Fibroblast of skin of back (primary cell): ENCODE measurements around the gene FHIT.
"Not testable (repeated sequence)": the region's sequence is repeated elsewhere in the genome, so short reads cannot be mapped to it uniquely, and the experiment has no call there.

Experiments used
- DNase-seq: peaks from one replicate; pipeline ENCODE4 v3.0.0-alpha.2; 2013

The FHIT gene

DNA sequence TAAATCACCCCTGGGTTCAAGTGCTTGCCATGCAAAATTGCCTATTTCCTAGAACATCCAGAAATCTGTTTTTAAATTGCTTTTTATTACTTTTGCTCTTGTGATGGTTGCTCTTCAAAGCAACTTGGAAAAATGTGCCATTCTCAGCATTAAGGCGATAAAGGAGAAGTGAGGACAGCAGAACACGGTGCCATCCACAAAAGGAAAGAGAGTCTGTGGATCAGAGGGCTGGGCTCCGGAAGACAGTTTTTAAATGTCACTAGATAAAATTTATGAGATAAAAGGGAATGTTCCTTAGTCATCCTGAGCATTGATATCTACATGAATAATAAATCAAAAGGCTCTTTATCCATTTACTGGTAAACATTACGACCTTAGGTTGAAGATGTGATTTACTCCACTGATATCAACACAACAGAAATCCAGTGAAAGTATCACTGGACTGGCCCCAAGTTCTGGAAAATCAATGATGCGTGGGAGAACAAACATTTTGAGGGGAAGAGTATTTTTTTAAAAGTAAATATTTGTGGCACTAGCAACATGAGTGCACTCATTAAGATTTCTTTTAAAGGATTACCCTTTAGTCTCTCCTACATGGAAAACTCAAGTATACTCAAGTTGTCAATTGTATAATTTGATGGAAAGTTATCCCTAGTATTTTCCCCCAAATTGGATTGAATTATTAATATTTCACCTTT, 554.7 kb downstream of the FHIT start:
- no peak for DNase-seq

DNA sequence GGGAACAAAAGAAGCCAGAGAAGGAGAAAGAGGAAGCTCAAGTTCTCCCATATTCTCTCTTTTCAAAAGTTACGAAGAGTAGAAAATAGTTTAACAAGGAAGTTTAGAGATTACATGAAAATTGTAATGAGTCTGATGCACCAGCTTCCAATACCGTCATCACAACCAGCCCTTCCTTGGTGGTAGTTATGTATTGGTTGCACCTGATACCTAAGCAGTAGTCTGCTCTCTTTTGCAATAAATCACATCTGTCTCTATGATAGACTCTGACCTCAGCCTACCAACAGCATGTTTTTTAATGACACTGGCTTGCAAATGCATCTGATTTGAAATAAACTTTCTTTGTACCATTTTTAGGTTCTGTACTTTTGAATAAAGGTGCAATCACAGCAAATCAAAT, 575.8 kb downstream of the FHIT start:
- no peak for DNase-seq

DNA sequence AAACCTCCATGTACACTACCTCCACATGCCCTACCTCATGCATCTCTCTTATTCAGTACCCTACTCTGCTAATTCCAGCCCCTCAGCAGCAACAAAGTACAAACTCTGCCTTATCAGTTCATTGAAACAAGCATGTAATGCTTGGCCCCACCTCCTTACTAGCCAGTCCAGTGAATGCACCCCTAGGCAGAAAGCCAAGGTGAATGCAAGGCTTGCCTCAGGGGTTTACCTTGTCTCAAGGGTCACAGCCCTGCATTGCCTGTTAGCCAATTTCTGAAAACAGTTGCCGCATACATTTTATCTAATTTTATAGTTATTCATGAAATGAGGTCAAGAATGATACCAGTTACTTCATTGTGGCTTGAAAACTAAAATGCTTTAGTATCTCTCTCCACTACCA, 576.4 kb downstream of the FHIT start:
- DNase-seq = no peak

DNA sequence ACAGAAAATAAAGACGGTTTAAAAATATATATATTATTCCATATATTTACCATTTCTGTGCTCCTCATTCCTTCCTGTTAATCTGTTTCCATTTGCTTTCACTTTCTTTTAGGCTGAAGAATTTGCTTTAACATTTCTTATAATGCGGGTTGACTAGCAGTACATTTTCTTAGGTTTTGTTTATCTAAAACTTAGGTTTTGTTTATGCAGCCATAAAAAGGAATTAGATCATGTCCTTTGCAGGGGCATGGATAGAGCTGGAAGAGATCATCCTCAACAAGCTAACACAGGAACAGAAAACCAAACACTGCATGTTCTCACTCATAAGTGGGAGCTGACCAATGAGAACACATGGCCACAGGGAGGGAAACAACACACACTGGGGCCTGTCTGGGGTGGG, 578.1 kb downstream of the FHIT start:
- DNase-seq = no peak

DNA sequence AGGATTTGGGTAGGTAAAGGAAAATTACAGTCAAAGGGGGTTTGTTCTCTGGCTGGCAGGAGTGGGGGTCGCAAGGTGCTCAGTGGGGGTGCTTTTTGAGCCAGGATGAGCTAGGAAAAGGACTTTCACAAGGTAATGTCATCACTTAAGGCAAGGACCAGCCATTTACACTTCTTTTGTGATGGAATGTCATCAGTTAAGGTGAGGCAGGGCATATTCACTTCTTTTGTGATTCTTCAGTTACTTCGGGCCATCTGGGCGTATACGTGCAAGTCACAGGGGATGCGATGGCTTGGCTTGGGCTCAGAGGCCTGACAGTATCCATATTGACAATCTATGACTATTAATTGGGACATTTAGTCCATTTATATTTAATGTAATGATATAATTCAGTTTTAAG, 578.9 kb downstream of the FHIT start:
- not testable (repeated sequence) for DNase-seq

DNA sequence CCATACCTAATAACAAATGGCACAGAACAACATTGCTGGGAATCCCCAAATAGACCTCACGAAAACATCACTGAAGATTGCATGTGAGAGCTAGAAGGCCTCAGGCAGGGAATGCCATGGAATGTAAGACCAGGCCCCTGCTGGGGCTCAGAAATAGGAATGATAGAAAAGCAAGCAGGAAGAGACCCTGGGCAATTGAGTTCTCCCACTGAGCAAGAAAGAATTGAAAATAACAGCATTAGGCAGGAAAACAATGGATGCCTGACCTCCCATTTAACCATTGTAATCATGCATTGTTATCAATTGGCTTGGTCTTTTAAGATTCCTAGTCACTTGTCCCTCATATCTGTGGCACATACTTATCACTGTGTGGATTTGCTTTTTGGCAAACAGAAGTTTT, 581.6 kb downstream of the FHIT start:
- no peak for DNase-seq

DNA sequence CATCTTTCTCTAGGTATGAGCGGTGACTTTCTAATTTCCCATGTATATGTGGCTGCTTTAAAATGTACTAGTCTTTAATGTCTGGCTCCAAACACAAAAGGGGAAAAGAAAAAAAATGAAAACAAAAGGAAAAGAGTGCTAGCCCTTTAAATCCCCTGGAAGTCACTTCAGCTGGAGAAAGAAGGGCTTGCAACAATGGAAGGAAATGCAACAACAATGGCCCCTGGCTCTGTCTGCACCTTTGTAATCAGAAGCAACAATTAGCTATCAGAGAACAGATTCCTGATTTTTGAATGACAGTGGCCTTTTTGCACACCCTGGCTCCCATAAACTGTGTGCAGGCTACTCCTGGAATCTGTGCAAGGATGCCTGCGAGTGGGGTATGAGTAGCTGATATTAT, 591.2 kb downstream of the FHIT start:
- DNase-seq = no peak

DNA sequence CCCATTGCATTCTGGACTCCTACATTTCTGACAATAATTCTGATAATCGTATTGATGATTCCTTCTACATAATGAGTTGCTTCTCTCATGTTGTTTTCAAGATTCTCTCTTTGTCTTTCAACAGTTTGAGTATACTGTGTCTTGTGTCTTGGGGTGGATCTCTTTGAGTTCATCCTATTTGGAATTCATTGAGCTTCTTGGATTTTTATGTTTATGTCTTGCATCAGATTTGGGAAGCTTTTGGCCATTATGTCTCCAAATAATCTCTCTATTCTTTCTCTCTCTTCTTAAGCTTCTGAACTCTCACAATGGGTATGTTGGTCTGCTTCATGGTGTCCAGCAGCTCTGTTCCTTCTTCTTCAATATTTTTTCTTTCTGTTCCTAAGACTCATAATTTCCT, 592.2 kb downstream of the FHIT start:
- no peak for DNase-seq

DNA sequence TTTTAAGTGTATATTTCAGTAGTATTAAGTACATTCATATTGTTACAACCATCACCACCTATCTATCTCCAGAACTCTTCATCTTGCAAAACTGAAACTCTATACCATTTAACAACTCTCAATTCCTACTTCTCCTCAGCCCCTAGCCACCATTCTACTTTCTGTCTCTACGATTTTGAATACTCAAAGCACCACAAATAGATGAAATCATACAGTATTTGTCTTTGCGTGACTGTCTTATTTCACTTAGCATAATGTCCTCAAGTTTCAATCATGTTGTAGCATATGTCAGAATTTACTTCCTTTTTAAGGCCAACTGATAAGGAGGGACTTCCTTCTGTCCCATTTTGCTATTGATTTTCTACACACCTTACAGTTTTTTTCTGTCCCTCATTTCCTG, 593.3 kb downstream of the FHIT start:
- no peak for DNase-seq

DNA sequence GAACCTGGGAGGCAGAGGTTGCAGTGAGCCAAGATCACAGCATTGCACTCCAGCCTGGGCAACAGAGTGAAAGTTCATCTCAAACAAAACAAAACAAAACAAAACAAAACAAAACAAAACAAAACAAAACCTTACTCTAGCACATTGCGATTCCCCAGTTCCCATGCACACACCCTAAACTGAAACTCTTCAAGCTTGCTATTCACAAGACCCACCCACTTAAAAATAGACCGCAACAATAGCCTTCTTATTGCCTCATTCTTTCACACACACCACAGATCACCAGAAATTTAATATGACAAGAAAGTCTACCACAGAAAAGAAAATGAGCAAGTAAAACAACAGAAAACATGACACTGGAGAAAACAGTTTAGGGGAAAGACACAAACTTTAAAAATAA, 598.4 kb downstream of the FHIT start:
- no peak for DNase-seq

DNA sequence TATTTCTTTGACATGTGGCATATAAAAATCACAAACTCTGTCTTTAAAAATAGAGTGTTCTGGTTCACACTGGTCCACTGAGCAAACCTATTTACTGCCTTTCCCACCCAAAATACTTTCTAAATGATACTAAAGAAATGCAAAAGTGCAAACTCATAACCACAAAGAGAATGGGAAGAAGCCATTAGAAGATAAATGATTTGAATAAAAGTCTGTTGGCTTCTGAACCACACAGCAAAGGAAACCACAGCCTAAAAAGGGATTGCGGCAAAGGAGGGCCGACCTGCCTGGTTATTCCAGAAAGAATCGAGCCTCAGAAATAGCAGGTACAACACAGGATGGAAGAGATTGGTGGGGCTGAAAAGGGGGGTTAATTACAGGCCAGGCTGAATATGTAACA, 599.5 kb downstream of the FHIT start:
- DNase-seq = no peak

DNA sequence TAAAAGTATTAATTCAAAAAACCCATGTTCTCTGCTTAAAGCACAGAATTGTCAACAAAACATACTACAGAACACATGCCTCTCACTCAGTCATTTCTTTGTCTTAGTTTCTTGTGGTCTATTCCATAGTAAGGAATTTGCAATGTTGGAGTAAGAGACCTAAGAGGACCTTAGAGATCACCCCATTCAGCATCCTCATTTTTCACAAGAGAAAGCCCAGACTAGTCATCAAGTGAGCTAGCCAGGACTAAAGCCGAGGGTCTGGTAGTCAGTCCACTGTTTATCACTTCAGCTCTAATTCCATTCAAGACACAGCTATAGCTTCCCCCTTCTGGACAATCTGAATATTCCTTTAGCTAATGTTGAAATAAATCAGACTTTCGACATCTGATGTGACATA, 601.1 kb downstream of the FHIT start:
- peak; percentile 38 for DNase-seq

DNA sequence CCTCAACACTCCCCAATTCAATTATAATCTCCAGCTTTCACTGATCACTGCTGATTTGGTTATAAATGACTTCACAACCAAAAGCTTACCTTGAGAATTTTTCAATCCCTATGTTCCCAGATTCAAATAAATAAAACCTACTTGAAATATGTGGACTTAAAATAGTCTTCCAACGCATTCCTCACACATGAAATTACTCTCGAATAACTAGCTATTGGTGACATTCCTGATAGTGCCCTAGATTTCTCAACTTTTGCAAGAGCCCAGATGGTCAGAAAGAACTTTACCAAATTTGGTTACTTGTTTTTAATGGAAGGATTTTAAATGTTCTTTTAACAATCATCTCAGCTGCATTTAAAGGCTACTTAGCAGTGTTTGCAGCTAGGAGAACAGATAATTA, 605.5 kb downstream of the FHIT start:
- DNase-seq = peak; percentile 37

DNA sequence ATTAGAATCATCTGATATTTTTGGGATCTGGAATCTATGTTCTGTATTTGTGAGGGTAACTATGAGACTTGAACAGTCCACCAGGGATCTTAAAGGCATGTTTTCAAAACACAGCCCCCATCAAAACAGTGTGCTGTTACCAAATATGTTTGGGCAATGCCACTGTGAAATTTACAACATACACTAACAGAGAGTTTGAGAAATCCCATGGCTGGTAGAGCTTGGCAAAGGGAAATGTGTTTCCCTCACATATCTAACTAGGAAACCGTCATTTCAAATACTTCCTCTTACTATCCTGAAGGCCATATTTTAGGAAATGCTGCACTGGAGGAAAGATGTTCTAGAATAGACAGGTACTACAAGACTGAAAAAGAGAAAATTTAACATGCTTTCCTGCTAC, 607.4 kb downstream of the FHIT start:
- DNase-seq = no peak

DNA sequence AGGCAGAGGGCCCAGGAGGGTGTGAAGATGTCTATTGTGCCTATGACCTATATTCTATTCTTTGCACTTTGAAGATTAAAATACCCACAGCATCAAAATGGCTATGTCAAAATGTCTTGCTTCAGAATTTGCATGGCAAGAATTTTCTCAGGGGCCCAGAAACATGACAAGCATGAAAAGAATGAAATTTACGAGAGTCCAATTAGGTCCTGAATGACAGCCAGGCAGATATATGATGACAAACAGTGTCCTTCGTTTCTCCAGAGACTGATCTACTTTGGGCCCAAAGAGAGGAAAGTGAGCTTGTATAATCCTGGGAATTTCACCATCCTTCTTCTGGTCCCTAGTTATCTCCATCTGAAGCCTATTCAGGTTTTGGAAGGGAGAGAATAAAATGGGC, 609.9 kb downstream of the FHIT start:
- no peak for DNase-seq

DNA sequence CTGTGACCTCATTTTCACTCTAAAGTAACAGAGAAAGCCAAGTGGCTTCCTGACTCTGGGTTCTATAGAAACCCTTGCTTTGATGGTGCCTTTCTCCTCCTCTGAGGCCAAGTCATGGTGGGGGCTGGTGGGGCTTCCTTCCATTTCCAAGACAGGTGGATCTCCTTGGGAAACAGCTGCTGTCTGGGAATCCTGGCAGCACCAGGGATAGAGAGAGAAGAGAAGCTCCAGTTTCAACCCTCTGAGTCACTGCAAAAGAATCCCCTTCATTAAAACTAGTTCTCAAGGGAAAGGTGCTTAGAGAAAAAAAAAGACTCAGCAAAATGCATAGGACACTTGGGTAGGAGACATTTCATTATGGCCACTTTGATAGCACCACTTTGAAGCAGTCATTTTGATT, 614.4 kb downstream of the FHIT start:
- peak; percentile 62 for DNase-seq

DNA sequence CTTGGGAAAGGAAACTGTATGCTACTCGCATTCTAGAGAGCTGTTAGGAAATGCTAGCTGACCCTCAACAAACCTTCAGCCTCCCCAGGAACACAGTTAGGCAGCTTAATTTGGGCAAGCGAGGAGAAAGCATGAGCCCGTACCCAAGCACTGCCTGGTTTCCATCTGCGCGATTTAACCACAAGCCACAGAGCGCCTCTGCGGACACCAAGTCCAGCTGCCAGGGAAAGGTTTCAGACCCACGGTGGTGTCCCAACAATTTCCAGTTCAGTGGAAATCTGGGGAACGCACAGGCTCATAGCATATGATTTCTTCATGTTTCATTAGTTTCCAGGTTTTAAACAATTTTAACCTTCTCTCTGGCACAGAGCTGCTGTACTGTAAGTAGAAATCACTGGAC, 617.6 kb downstream of the FHIT start:
- DNase-seq = peak; percentile 6

DNA sequence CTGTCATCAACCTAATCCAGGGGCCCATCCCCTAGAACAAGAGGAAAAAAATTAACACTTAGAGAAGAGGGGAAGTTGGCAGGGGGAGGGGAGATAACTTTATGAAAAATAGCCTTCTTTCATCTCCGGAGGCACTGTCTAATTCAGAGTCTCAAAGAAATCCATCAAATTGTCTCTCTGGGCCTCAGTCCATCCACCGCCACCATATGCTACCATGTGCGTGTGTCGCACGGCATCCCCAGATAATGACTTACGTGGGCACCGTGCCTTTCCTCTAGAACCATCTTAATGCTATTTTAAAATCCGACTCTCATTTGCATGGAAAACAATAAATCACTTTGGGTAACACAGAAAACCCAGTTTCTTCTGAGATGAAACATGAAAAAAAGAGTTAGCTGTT, 619.7 kb downstream of the FHIT start:
- no peak for DNase-seq

DNA sequence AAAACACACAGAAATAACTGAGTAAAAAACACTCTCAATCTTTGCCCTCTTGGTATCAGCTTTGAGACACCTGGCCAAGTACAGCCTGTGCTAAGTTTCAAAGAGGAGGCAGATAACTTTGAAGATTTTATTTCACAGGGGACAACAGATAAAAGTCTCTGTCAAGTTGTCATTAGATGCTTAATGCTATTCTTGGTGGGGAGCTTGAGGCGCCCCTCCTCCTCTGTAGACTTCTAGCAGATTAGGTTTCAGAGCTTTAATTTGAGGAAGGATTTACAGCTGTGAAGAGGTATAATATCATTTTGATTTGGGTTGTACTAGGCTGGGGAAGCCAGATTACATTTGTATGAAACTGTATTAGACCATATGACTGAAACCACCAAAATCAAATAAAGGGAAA, 620.3 kb downstream of the FHIT start:
- no peak for DNase-seq

DNA sequence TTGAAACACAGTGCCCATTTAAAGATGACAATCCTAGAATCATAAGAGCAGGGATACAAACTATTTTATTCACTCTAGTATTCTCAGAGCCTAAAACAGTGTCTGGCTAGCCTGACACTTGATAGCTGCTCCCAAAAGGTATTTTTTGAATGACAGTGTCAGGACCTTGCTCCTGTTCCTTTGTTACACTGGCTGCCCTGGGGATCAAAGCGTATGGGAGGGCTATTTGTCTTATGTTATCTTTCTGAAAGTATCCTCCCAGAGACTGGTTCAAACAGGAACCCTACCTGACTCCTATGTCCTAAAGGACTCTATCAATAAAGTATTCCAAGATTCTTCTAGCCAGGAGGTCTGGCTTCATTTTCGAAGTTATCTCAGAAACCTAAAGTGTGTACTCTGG, 621.4 kb downstream of the FHIT start:
- DNase-seq = no peak

DNA sequence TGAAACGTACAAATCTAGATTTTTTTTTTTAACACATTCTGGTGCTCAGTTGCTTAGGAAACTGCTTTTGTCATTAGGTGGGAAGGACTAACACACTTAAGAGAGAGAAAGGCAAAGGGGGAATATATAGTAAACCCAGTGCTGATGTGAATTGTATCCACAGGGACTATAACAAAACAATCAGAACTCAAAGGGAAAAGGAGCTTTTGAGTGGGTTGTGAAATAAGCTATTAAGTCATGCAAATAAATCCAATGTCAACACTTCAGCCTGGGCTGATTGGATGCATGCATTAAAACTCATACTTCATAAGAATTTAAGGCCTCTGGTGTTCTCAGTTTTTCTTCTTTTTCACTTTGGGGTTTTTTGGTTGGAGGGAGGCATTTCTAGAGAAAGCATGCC, 628.9 kb downstream of the FHIT start:
- no peak for DNase-seq

DNA sequence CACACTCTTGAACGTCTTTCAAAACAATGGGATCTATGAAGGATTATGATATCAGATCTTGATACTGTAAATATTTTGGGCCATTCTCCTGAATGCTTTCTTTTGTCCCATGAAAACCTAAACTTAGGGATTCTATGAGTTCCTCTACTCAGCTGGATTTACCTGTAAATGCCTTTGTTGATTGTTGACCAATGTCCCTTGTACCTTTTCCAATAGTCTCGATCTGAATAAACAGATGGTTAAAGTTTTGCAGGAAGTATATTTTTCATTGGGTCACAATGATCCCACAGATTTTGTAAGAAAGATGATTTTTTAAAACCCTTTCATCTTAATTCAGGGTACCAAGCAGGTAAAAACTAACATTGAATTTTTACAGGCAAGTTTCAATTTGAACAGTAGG, 634.1 kb downstream of the FHIT start:
- DNase-seq = no peak

DNA sequence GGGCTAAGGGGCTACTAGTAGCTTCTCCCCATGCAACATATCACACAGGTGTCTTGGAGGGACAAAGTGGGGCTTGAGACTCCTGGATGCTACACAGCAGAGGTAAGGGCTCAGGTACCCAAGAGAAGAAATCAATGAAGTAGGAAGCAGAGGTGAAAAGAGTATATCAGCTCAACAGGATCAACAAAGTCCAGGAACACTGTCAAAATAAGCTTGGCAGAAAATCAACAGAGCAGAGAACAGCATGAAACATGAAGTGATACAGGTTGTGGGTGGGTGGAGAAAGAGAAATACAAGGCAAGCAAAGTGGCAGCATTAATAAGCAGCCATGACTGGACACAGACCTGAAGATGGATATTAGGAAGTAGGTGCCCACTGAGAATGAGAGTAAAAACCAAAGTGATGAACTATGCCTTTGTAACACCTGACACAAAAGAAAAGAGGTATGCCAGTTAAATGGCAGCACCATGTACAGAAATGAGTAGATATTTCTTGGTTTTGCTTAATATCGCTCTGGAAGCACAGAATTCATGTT, 637.4 kb downstream of the FHIT start:
- no peak for DNase-seq

DNA sequence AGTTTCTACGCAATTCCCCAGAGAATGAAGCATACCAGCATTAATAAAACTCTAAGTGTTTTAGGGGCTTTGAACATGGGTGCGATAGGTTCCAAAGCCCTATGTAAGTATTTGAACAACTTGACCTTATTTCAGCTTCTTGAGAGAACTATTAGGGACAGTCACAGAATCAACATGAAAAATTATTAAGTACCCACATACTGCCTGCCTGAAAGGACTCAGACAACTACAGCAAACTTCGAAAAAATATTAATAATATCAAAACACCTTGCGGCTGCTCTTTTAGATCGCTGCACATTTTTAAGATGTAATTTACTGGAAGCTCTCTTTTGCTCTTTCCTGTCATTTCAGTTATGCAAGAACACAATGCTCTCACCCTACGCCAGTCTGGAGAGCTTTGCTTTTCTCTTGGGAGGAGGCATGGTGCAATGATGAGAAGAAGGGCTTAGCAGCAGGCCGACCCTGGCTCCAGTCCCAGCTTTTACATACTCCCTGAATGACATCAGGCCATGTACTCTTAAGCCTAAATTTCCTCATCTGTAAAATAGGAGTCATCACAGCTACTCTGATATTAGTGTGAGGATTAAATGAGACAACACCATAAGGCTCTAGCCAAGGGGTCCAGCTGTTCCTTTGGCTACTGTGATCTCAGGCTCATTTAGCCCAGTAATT, 640.7 kb downstream of the FHIT start:
- DNase-seq = peak; percentile 82

DNA sequence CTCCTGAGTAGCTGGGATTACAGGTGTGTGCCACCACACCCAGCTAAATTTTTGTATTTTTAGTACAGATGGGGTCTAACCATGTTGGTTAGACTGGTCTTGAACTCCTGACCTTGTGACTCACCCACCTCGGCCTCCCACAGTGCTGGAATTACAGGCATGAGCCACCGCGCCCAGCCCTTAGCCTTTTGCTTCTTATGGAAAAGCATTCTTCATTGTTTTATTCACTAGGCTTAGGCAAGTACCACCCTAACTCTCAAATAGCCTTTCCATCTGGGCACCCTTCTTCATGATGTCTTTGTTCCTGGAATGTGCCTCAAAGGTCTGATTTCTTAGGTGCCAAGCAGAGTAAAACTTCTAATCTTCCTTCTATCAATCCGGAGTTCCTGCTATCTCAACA, 641.8 kb downstream of the FHIT start:
- DNase-seq = peak; percentile 65
